HT1080 (cell line): ENCODE data around the gene GPC6. TPM values are rescaled to one million over a fixed set of nuclear protein-coding genes. Genes with fewer than 3 reads are reported as not detected.

Experiments used
- DNase-seq: peaks from one replicate; pipeline ENCODE4 v3.0.0-alpha.2; 2015; ENCODE audit warnings: low read depth
- total RNA-seq: library from RNA; depleted of rRNA; stranded (reverse); fragments of >200 nt; shearing (Covaris generic); gene quantifications from 2 replicates; pipeline ENCODE4 v1.2.3, GENCODE V29; 2014

The GPC6 gene
- total RNA-seq, 1 experiment from 2014 or later, result 9.0 TPM

GRCh38 chr13:93268327-93269028, 41.9 kb downstream of the GPC6 start:
- no peak for DNase-seq

GRCh38 chr13:93270769-93271742, 44.4 kb downstream of the GPC6 start:
- no peak for DNase-seq

- DNase-seq, result no peak
These were observed 53.4 kb downstream of the GPC6 start for GRCh38 chr13:93279982-93280381.

GRCh38 chr13:93280688-93281087, 54.1 kb downstream of the GPC6 start:
- no peak for DNase-seq

- DNase-seq, result no peak
These were observed 56.6 kb downstream of the GPC6 start for GRCh38 chr13:93283255-93283654.

- no peak for DNase-seq
These were observed 57.5 kb downstream of the GPC6 start for GRCh38 chr13:93284064-93284463.

GRCh38 chr13:93286047-93286446, 59.4 kb downstream of the GPC6 start:
- DNase-seq, result no peak

- no peak for DNase-seq
These were observed 62.4 kb downstream of the GPC6 start for GRCh38 chr13:93289053-93289452.

GRCh38 chr13:93289842-93290241, 63.2 kb downstream of the GPC6 start:
- DNase-seq, result no peak

GRCh38 chr13:93290503-93290902, 63.9 kb downstream of the GPC6 start:
- peak; percentile 21 for DNase-seq

GRCh38 chr13:93292366-93292765, 65.8 kb downstream of the GPC6 start:
- DNase-seq, result no peak

GRCh38 chr13:93293710-93294109, 67.1 kb downstream of the GPC6 start:
- no peak for DNase-seq

GRCh38 chr13:93296584-93296983, 70.0 kb downstream of the GPC6 start:
- peak; percentile 15 for DNase-seq

- DNase-seq, result no peak
These were observed 72.1 kb downstream of the GPC6 start for GRCh38 chr13:93298713-93299112.

GRCh38 chr13:93304134-93304533, 77.5 kb downstream of the GPC6 start:
- DNase-seq, result no peak

- no peak for DNase-seq
These were observed 78.4 kb downstream of the GPC6 start for GRCh38 chr13:93304868-93305613.

- DNase-seq, result peak; percentile 21
These were observed 79.3 kb downstream of the GPC6 start for GRCh38 chr13:93305886-93306285.

GRCh38 chr13:93307136-93307535, 80.5 kb downstream of the GPC6 start:
- no peak for DNase-seq

- DNase-seq, result no peak
These were observed 81.0 kb downstream of the GPC6 start for GRCh38 chr13:93307651-93308050.

GRCh38 chr13:93309886-93310523, 83.4 kb downstream of the GPC6 start:
- peak; percentile 68 for DNase-seq

- no peak for DNase-seq
These were observed 90.2 kb downstream of the GPC6 start for GRCh38 chr13:93316841-93317240.
